Measurements from ENCODE around the gene CAMK1D.

- TF ChIP-seq, protein P1, sequence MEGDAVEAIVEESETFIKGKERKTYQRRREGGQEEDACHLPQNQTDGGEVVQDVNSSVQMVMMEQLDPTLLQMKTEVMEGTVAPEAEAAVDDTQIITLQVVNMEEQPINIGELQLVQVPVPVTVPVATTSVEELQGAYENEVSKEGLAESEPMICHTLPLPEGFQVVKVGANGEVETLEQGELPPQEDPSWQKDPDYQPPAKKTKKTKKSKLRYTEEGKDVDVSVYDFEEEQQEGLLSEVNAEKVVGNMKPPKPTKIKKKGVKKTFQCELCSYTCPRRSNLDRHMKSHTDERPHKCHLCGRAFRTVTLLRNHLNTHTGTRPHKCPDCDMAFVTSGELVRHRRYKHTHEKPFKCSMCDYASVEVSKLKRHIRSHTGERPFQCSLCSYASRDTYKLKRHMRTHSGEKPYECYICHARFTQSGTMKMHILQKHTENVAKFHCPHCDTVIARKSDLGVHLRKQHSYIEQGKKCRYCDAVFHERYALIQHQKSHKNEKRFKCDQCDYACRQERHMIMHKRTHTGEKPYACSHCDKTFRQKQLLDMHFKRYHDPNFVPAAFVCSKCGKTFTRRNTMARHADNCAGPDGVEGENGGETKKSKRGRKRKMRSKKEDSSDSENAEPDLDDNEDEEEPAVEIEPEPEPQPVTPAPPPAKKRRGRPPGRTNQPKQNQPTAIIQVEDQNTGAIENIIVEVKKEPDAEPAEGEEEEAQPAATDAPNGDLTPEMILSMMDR (IDR thresholded peaks at IDR 0.05) = no peak
- no peak for TF ChIP-seq POLR2A (IDR thresholded peaks at IDR 0.05)
- TF ChIP-seq POLR2AphosphoS5 (IDR thresholded peaks at IDR 0.05) = no peak
Observed at GRCh38 chr10:12561720-12562119, 212.4 kb downstream of the CAMK1D start.
